CD4-positive, alpha-beta T cell treated with Interleukin-15 for 1 hour (primary cell): ENCODE data around the gene TNIK.
"Not testable (repeated sequence)": the region's sequence is repeated elsewhere in the genome, so short reads cannot be mapped to it uniquely, and the experiment has no call there.

Source experiments
- DNase-seq: peaks from one replicate; pipeline ENCODE4 v3.0.0-alpha.2; 2020

Gene TNIK

GRCh38 chr3:171248426-171249111, 211.6 kb downstream of the TNIK start:
- DNase-seq = no peak

GRCh38 chr3:171245796-171246765, 214.1 kb downstream of the TNIK start:
- DNase-seq = no peak

GRCh38 chr3:171242951-171243350, 217.3 kb downstream of the TNIK start:
- DNase-seq = no peak

- DNase-seq = no peak
These were observed 218.0 kb downstream of the TNIK start for GRCh38 chr3:171242170-171242569.

DNA sequence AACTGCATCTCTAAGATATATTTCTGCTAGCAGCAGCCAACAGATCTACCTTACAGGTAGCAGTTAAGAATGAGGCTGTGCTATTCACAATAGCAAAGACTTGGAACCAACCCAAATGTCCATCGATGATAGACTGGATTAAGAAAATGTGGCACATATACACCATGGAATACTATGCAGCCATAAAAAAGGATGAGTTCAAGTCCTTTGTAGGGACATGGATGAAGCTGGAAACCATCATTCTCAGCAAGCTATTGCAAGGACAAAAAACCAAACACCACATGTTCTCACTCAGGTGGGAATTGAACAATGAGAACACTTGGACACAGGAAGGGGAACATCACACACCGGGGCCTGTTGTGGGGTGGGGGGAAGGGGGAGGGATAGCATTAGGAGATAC, 218.6 kb downstream of the TNIK start:
- not testable (repeated sequence) for DNase-seq

- DNase-seq = no peak
These were observed 219.7 kb downstream of the TNIK start for GRCh38 chr3:171240504-171240835.

- DNase-seq = no peak
These were observed 220.3 kb downstream of the TNIK start for GRCh38 chr3:171239757-171240503.

DNA sequence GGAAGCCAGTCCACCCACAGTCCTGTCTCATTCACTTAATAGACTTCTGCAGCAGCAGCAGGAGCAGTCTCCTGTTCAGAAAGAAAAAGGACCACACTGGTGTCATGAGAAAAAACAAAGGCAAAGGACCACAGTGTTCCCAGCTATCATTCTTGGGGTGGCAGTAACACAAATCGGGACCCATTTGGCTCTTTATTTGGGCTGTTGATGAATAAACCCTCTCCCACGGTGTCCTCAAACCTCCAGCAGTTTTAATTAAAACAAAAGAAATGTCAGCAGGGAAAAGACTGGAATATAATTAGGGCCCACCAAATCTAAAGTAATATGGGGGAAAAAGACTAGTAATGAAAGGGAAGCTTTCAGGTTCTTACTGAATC, 223.2 kb downstream of the TNIK start:
- DNase-seq = no peak

DNA sequence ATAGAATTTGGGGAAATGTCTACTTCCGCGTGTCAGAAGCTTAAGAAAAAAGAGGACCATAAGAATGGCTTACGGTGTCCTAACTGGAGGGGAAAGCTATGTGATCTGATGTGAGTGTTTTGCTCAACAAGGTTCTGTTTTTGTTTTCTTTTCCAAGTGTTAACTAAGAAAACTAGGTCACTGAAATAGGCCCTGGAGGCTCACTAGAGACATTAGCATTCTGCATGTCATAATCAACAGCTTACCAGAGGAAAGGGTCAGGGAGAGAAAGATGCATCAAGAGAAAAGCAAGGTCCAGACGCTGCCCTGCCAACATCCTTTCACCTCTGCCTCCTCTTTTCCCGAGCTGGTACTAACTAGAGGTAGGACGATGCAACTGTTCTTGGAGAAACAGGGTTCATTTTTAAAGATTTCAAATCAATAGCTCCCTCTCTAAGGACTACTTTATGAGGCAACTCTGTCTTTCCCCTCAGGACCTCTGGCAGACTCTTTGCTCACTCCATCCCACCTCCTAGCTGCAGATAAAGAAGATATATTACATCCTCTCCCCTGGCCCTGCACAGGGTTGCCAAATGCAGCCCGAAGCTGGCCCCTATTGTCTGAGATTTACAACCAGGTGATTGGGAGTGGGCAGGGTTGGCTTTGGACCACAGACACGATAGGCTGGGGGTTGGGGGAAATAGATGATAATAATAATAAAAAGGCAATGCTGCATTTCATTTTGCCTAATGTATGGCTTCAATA, 223.8 kb downstream of the TNIK start:
- no peak for DNase-seq

- DNase-seq = no peak
These were observed 225.8 kb downstream of the TNIK start for GRCh38 chr3:171234298-171235010.

GRCh38 chr3:171231361-171231760, 228.8 kb downstream of the TNIK start:
- DNase-seq = no peak

DNA sequence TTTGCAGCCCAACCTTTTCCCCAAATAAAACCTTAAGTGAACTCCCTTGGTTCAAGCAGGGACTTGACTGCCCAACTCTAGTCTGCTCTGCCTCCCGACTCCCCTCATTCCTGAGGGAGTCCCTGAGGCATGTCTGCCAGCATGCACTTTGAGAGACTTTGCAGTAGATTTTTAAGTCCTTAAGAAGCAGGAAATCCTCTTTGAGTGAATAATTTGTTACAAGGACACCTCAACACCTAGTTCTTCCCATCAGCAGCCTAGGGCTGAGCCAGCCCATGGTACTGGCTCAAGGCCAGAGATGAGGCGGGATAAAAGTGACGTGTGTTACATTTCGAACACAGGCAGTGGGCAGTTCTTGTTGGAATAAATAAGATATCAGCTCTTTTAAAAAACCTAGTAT, 229.3 kb downstream of the TNIK start:
- DNase-seq = no peak

DNA sequence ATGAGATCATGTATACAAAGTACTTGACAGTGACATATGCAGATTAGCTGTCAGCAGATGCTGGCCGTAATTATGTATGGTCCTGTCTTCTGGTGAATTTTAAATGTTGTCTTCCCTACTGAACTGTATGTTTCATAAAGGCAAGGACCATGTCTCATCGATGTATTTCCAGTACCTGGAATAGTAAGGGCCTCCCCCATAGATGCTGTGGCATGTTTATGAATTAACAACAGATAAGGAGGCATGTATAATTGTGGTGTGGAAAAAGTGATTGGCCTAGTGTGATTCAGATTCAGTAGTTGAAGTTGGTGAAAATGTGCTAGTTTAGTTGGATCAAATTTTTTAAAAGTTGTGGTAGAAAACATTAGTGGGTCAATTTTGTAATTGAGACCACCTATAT, 231.0 kb downstream of the TNIK start:
- DNase-seq = no peak

DNA sequence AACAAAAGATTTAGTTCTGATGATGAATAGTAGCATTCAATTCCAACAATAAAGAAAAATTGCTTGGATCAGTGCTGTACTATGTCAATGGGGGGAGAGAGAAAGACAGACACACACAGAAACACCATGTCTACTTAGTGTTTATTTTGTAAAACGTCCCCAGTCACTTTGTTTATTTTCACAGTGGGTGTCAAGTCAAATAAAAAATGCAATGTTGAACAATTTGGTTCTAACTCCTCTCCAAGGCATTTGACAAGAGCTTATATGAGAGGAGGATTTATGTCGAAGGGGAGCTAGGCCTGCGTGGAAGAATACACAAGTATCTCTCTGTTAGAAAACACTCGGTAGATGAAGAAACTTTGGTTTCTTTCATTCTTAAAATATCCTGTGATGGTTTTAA, 232.0 kb downstream of the TNIK start:
- no peak for DNase-seq

- no peak for DNase-seq
These were observed 232.4 kb downstream of the TNIK start for GRCh38 chr3:171227828-171228227.

- no peak for DNase-seq
These were observed 232.8 kb downstream of the TNIK start for GRCh38 chr3:171227359-171227758.

GRCh38 chr3:171226794-171227193, 233.4 kb downstream of the TNIK start:
- no peak for DNase-seq

GRCh38 chr3:171225708-171226107, 234.5 kb downstream of the TNIK start:
- DNase-seq = no peak

DNA sequence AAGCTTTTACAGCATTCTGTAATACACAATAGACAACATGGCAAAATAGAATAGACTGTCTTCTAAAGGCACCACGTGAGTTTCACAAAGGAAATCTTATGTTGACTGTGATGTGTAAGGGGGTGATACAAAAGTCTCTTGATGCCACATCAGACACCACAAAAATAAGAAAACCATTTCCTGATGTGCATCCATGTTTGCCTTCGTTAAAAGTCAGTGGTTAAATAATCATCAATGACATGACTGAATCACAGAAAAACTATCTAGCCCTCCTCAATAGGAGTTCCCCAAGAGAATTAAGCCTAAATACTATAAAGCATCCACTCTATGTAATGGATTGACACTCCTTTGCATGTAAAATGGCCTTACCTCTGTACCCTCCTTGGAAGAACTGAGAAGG, 235.0 kb downstream of the TNIK start:
- no peak for DNase-seq

DNA sequence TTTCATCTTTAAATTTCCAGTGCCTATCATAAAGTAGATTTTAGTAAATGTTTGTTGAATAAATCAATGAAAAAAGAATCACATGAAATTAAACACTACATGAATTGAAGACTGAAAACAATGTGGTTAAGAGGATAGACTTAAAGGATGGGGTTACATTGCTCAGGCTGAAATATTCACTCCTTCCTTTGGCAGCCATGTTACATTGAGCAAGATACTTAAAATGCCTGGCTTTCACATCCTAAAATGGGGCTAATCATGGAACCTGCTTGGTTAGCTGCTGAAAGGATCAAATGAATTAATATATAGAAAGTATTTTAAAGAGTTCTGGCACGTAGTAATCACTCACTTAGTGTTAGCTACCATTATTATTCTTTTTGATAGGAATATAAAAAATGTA, 236.8 kb downstream of the TNIK start:
- no peak for DNase-seq

DNA sequence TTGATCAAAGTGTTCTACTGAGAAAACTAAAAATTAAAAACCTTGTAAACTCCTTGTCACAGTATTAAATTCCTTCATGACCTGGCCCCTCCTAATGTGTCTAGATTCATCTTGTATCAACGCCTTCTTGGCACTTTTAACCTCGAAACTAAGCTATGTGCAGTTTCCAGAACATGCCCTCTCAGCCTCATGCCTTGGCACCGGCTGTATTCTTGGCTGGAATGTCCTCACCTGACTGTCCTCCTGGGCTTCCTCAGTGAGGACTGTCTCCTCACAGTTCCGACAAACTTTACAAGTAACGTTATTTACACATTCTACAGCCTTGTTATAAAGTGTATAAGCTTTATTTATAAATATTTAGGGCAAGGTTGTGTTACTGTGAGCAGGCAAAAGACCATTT, 237.2 kb downstream of the TNIK start:
- no peak for DNase-seq

- DNase-seq = no peak
These were observed 238.6 kb downstream of the TNIK start for GRCh38 chr3:171221597-171221996.
